Hematopoietic multipotent progenitor cell treated with erythropoietin and hydrocortisone succinate and interleukin-3 and kit ligand, for 6 days (in vitro differentiated cells): ENCODE data around the gene PJVK.
"Not testable (repeated sequence)": the region's sequence is repeated elsewhere in the genome, so short reads cannot be mapped to it uniquely, and the experiment has no call there.

Experiments used
- DNase-seq: peaks from one replicate; pipeline ENCODE4 v3.0.0-alpha.2; 2015

Gene PJVK

GRCh38 chr2:178436662-178437061 lies 14.5 kb upstream of the PJVK start:
- no peak for DNase-seq

- DNase-seq: no peak
Observed at GRCh38 chr2:178441426-178441825, 9.8 kb upstream of the PJVK start.

GRCh38 chr2:178448968-178449661 lies 2.1 kb upstream of the PJVK start:
- peak; percentile 20 for DNase-seq

- DNase-seq: peak; percentile 27
Observed at GRCh38 chr2:178449700-178450523, 1.3 kb upstream of the PJVK start.

- no peak for DNase-seq
Observed at GRCh38 chr2:178450524-178450773, 729 bp upstream of the PJVK start.

GRCh38 chr2:178452334-178452733 lies 1.2 kb downstream of the PJVK start:
- no peak for DNase-seq

- DNase-seq: no peak
Observed at GRCh38 chr2:178452870-178453269, 1.7 kb downstream of the PJVK start.

GRCh38 chr2:178455947-178456346 lies 4.8 kb downstream of the PJVK start:
- DNase-seq: no peak

- no peak for DNase-seq
Observed at GRCh38 chr2:178457390-178457886, 6.3 kb downstream of the PJVK start.

GRCh38 chr2:178469219-178469849 lies 18.2 kb downstream of the PJVK start:
- no peak for DNase-seq

- not testable (repeated sequence) for DNase-seq
Observed at GRCh38 chr2:178471313-178471712, 20.1 kb downstream of the PJVK start.

- peak; percentile 44 for DNase-seq
Observed at GRCh38 chr2:178473373-178473772, 22.2 kb downstream of the PJVK start.

GRCh38 chr2:178473931-178474330 lies 22.8 kb downstream of the PJVK start:
- no peak for DNase-seq

GRCh38 chr2:178474560-178474959 lies 23.4 kb downstream of the PJVK start:
- DNase-seq: no peak

GRCh38 chr2:178476477-178476876 lies 25.3 kb downstream of the PJVK start:
- no peak for DNase-seq

- no peak for DNase-seq
Observed at GRCh38 chr2:178477443-178478129, 26.4 kb downstream of the PJVK start.

- peak; percentile 44 for DNase-seq
Observed at GRCh38 chr2:178478130-178478438, 26.9 kb downstream of the PJVK start.

- DNase-seq: peak; percentile 92
Observed at GRCh38 chr2:178478439-178479274, 27.5 kb downstream of the PJVK start, which contains the start of gene FKBP7. Gene FKBP7 (minus strand): TSS chr2:178478600. CDS start chr2:178478499, 101 bp downstream.

- DNase-seq: no peak
Observed at GRCh38 chr2:178479275-178479616, 28.1 kb downstream of the PJVK start.

GRCh38 chr2:178479758-178480226 lies 28.6 kb downstream of the PJVK start:
- DNase-seq: no peak

GRCh38 chr2:178480227-178481181 lies 29.3 kb downstream of the PJVK start, which contains the start of gene PLEKHA3:
Gene PLEKHA3 (plus strand): TSS chr2:178480457. CDS start chr2:178480870, 413 bp downstream.
- DNase-seq: peak; percentile 93
